IPS-NIHi7 (cell line): ENCODE data around the gene DBX2.
"Not testable (repeated sequence)": the region's sequence is repeated elsewhere in the genome, so short reads cannot be mapped to it uniquely, and the experiment has no call there.

Experiments used
- DNase-seq: peaks from one replicate; pipeline ENCODE4 v3.0.0; 2012; ENCODE audit warnings: mixed read lengths; ENCODE audit errors: extremely low spot score

The DBX2 gene

DNA sequence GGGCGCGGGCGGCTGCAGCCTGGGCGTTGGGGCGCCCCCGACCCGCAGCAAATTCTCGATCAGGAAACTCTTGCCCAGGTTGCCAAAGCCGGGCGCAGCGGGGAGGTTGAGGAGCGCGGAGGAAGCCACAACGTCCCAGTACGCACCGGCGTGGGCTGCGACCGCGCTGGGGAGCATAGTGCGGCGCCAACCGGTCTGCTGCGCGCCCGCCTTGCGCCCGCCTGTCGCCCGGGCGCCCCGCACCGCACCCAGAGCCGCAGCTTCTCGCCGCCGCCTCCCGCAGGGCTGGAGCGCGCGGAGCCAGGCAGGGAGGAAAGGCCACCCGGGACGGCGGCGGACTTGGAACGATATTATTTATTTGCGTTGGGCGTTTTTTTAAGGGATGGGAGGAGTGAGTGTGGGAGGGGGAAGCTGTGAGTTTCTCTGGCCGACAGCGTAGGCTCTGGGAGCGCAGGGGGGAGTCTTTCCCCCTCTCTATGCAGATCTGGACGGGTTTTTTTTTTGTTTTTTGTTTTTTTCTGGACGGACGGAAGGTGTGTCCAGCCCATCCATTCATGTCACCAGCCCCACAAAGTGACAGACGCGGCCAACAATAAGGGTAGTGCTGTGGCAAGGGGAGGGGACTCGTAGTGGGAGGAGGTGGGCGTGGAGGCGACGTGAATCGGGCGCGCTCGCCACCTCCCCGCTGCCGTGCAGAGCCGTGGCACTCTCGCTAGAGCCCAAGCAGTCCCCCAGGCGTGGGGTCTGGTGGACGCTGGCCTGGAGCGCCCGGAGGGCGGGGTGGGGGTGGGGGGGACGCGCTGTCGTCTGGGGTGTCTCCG, at the start of gene DBX2:
Gene DBX2, minus strand, starts transcription at position 349 of the 821 bp plus-strand sequence. Its CDS starts 172 bp downstream, at position 177.
- peak; percentile 31 for DNase-seq

GRCh38 chr12:45098766-45099165, 47.9 kb upstream of the DBX2 start:
- no peak for DNase-seq

DNA sequence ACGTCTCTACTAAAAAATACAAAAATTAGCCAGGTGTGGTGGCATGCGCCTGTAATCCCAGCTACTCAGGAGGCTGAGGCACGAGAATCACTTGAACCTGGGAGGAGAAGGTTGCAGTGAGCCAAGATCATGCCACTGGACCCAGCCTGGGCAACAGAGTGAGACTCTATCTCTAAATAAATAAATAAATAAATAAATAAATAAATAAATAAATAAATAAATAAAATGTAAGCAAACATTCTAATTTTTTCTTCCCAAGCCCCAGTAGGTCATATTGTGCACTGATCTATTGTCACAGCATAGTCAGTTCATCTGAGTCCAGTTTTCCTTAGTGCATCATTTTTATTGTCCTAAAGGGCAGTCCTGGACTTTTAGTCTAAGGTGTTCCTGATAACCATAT, 44.5 kb upstream of the DBX2 start:
- not testable (repeated sequence) for DNase-seq

GRCh38 chr12:45093051-45093450, 42.2 kb upstream of the DBX2 start:
- no peak for DNase-seq

GRCh38 chr12:45089411-45090075, 38.6 kb upstream of the DBX2 start:
- no peak for DNase-seq

DNA sequence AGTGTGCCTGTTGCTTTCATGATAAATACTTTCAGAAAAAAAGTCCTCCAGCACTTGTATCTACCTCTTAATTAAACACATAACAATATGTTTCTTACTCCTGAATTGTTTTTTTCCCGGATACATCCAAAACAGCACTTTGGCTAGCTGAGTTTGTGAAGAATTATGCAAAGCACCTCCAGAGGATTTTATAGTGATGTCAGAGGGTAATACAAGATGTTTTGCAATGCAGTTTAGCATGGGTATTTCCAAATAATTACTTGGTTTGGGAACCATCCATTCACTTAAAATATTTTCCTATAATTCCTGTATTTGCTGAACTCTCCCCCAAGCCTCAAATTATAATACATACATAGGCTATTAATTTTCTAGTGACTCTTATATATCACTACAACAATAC, 37.7 kb upstream of the DBX2 start:
- no peak for DNase-seq

DNA sequence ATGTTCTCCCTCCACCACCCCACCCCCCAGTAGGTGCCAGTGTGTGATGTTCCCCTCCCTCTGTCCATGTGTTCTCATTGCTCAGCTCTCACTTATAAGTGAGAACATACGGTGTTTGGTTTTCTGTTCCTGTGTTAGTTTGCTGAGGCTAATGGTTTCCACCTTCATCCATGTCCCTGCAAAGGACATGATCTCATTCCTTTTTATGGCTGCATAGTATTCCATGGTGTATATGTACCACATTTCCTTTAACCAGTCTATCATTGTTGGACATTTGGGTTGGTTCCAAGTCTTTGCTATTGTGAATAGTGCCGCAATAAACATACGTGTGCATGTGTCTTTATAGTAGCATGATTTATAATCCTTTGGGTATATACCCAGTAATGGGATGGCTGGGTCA, 33.3 kb upstream of the DBX2 start:
- not testable (repeated sequence) for DNase-seq

- DNase-seq: no peak
These were observed 26.4 kb upstream of the DBX2 start for GRCh38 chr12:45077251-45077650.

DNA sequence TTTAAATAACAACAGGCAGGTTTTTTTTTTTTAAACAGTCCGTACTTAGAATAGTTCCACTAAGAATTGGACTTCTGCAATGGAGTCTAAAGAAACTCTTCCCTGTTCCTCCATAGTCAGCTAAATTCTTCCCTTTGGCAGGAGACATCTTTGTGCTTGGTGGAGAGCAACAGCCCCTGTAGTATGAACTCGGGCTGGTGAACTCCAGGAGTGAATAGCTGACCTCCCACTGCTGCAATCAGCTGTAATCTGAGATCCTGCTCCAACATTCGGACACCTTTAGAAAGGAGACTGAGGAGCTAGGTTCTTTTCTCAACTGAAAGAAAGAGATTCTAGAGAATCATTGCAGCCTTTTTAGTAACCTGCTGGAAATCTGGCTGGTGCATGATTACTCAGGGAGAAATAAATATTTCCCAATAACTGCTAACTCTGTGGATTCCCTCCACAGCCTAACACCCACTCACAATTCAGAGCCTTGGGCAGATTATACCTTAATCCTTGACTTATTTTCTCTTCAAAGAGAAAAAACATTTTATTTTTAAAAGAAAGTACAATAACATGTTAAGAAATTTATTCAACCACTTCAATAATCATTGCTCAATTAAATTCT, 25.6 kb upstream of the DBX2 start:
- peak; percentile 67 for DNase-seq

DNA sequence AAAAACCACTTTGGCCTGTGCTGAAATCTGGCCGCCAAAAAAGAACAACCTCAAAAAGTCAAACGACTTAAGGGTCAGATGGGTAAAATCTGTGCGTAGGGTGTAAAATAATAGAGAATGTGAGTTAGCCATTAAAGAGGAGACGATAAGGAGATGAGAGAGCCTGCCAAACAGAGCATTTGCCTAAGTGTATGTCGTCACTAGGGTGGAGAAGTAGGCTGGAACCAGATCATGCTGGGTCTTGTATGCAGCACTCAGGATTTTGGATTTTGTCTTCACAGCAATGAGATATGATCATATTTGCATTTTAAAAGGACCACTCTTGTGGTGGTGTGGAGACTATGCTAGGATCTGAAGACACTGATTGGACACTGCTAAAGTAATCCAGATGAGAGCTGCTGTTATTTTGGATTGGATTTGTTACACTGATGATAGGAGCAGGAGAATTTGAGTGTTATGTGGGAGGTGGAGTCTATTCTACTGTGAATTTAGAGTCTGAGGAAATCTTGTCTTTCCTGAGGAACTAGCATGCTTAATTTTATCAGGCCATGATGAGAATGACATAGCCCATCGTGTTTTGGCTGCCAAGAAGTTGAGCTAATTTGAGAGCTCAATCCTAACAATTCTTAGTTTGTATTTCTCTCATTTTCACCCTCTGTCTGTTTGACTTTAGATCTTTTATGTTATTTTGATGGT, 24.8 kb upstream of the DBX2 start:
- DNase-seq: no peak

GRCh38 chr12:45065125-45065626, 14.3 kb upstream of the DBX2 start:
- DNase-seq: no peak

DNA sequence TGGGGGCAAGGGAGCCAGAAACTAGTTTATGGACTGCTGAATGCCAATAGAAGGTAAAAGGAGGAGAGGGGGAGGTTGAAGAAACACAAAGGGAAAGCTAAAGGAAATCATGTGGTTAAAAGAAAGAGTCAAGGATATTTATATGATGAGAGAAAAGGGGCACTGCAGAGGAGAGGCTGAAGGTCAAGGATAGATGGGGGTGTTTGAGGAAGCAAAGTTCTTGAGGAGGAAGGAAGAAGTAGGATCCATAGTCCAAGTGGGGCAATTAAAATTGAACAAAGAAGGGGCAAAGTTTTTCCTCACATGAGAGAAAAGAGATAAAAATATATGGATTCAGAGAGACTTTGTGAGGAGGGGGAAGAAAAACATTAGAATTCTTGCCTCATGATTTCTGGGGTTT, 10.1 kb upstream of the DBX2 start:
- no peak for DNase-seq

- DNase-seq: peak; percentile 27
These were observed 750 bp upstream of the DBX2 start for GRCh38 chr12:45051572-45052125.

GRCh38 chr12:45049912-45050750, 768 bp downstream of the DBX2 start:
- DNase-seq: peak; percentile 46

- DNase-seq: no peak
These were observed 8.3 kb downstream of the DBX2 start for GRCh38 chr12:45042599-45042998.

DNA sequence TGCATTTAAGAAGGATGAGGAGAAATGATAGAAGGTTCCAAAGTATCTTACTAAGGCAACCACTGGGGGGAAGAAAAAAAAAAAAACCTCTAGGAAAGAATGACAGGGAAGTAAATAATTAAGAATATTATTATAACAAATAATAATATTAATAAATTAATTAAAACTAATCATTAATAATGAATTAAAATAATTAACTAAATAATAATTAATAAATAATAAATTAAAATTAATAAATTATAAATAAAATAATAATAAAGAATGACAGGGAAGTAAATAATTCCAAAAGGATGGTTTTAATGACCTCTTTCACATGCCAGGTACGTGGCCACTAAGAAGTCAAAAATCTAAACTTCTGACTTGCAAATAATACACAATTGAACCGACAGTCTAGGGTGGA, 9.9 kb downstream of the DBX2 start:
- no peak for DNase-seq

DNA sequence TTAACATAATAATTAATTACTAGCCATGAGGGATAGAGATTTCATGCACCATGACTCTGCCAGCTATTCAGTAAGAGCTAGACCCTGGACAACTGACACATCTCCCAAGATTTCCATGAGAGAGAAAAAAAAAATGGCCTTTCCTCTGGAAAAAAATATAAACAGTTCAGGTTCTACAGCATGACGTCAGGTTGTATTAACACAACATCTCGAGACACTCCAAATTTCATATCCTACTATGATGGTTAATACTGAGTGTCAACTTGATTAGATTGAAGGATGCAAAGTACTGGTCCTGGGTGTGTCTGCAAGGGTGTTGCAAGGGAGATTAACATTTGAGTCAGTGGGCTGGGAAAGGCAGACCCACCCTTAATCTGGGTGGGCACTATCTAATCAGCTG, 11.1 kb downstream of the DBX2 start:
- DNase-seq: no peak

DNA sequence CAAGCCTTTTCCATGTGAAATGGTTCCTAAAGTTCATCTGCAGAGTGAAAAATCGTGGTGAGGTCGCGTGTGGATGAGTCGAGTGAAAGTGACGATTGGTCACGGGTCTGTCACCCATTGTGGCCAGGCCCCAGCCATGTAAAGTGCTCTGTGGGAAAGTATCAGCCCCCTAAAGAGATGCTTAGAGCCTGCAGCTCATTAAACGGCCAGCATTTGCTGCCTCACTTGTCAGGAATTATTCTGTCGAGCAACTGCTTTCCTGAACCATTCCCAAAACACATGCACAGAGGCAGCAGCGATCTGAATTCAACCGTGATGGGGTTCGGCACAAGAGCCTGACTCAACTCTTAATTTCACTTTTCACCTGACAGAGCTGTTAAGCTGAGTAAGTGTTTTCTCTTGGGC, 16.0 kb downstream of the DBX2 start:
- DNase-seq: no peak

DNA sequence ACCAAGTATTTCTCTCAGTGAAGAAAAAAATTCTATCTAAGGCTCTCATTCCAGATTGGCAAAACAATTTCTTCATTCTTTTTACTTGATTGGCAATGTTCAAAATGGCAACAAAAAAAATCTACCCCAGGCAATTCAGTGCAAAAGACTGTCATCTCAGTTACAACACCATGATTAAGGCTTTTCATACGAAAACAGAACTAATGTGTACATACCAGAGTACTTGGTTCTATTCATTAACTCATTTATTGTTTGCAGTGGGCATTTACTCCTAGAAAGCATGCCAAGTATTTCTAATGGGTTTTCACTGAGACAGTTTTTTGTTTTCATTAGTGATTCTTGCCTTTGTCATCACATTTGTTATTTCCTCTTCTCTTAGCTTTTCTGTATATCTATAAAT, 33.0 kb downstream of the DBX2 start:
- no peak for DNase-seq

DNA sequence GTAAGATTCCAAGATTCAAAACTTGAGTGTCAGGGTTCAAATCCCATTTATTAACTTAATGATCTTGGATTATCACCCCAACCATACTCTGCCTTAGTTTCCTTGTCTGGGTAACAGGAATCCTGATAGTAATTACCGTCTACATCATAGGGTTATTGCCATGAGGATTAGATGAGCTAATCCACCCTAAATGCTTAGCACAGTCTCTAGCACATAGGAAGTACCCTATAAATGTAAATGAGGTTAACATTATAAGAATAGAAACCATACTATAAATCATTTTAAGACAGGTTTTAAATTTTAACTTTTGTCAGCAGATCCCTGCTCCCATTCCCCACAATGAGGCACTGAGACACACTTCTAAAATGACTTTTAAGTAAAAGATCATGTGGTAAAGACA, 36.5 kb downstream of the DBX2 start:
- no peak for DNase-seq

- no peak for DNase-seq
These were observed 38.1 kb downstream of the DBX2 start for GRCh38 chr12:45012749-45013148.
